Astrocyte of the cerebellum (primary cell): ENCODE results near the gene OR2C1.

ENCODE experiments used
- DNase-seq: peaks from one replicate; pipeline ENCODE4 v3.0.0-alpha.2; 2011; ENCODE audit warnings: low read depth
- H3K4me3 ChIP-seq: 2 replicates; pipeline ENCODE4 v1.5.1; 2011; ENCODE audit warnings: mild to moderate bottlenecking, low read depth, low read length, moderate library complexity
- in situ Hi-C: cut with HindIII; loops from 2 replicates; pipeline ENCODE4 v1.10.0; 2017; ENCODE audit warnings: low sequenced_read_pairs
- TF ChIP-seq, protein P1 (sequence below): IDR thresholded peaks from 2 replicates; pipeline ENCODE4 v1.5.1; 2012; ENCODE audit warnings: low read length, low read depth, moderate library complexity, mild to moderate bottlenecking; ENCODE audit errors: missing control alignments

OR2C1 gene

DNA sequence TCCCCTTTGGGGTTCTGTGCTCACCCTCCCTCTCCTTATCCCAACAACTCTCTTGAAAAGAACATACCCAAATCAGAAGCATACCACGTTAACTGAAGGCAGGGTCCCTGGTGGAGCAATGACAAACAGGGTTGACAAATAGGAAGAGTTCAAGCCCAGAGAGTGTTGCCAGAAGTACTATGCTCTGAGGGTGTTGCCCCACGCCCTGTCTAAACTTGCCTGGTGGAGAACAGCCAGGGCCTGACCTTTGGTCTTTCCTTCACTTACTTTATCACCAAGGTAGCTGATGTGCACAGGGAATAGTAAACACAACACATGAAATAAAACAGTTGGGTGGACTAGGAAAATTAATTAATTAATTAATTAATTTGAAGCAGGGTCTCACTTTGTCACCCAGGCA lies 27.0 kb upstream of the OR2C1 start:
- DNase-seq, result no peak
- in situ Hi-C loops, result no loop called here
- TF ChIP-seq, protein P1, sequence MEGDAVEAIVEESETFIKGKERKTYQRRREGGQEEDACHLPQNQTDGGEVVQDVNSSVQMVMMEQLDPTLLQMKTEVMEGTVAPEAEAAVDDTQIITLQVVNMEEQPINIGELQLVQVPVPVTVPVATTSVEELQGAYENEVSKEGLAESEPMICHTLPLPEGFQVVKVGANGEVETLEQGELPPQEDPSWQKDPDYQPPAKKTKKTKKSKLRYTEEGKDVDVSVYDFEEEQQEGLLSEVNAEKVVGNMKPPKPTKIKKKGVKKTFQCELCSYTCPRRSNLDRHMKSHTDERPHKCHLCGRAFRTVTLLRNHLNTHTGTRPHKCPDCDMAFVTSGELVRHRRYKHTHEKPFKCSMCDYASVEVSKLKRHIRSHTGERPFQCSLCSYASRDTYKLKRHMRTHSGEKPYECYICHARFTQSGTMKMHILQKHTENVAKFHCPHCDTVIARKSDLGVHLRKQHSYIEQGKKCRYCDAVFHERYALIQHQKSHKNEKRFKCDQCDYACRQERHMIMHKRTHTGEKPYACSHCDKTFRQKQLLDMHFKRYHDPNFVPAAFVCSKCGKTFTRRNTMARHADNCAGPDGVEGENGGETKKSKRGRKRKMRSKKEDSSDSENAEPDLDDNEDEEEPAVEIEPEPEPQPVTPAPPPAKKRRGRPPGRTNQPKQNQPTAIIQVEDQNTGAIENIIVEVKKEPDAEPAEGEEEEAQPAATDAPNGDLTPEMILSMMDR, result no peak
- H3K4me3 ChIP-seq, result no peak overlapping the region

DNA sequence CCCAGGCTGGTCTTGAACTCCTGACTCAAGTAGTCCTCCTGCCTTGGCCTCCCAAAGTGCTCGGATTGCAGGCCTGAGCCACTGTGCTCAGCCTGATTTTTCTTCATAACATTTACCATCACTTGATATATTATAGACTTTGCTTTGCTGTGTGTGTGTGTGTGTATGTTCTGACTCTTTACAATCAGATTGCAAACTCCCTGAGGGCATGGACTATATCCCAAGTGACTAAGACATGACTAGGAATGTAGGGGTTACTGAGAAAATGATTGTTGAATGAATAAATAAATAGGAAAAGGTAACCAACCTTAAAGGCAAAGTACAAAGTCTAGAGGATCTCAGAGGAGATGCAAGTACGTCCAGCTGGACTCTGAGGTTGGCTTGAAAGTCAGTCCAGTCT lies 9.6 kb upstream of the OR2C1 start:
- no peak for DNase-seq
- in situ Hi-C loops, result no loop called here
- H3K4me3 ChIP-seq, result no peak overlapping the region
- TF ChIP-seq, protein P1, result no peak

DNA sequence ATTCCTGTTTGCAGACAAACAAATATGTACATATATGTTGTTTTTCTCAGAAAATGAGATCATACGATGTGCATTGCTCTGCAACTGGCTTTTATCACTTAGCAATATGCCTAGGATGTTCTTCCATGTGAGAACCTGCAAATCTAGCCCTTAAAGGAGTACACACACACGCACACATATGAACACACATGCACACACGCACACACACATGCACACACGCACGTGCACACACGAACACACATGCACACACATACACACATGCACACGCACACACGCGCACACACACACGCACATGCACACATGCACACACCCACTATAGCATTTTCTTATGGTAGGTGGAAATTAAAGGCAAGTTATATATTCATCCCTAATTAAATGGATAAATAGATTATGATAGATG lies 8.1 kb upstream of the OR2C1 start:
- H3K4me3 ChIP-seq, result no peak overlapping the region
- in situ Hi-C loops, result no loop called here
- no peak for DNase-seq
- TF ChIP-seq, protein P1, result no peak

DNA sequence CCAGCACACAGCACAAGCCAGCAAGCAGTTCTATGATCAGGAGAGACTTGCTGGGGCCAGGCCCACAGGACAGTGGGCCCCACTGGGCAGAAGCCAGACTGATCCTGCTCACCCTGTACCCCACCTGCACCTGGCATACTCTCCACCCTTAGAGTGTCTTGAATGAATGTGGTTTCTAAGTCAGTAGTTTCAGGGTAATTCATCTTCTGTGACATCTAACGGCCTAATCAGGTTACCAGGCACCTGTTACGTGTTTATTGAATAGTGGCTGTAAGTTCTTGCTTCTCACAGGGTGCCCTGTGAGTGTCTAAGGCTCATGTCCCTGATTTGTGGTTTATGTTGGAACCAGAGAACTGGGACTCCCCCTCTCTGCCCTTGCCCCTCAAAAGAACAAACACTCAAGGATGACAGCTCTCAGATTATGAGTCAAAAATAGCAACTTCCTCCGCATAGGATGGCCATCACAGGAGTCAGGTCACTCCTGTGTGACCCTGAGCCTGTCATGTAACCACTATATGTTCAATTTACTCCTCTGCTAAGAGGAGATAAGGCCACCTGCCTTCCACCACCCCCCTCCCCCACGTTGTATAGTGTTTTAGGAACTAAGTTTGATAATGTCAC lies 7.0 kb upstream of the OR2C1 start:
- in situ Hi-C loops, result no loop called here
- TF ChIP-seq, protein P1, result no peak
- DNase-seq, result no peak
- H3K4me3 ChIP-seq, result no peak overlapping the region

DNA sequence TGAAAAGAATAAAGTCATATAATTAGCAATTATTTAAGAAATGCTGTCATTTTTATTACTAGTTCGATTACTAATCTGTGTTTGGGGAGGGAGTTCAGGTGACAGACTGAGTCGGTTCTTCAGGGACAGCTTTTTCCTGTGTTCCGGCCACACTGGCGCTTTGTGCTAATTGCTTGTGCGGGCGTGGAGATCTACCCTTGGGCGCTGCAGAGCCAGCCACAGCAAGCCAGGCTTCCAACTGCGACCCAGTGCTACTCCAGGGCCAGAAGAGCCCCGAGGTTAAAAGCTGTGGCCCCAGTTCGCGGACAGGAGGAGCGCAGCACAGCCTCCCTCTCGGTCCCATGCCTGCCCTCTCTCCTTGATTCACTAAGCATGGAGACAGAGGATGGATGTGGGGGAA lies 6.5 kb upstream of the OR2C1 start:
- H3K4me3 ChIP-seq, result no peak overlapping the region
- in situ Hi-C loops, result no loop called here
- TF ChIP-seq, protein P1, result no peak
- no peak for DNase-seq

DNA sequence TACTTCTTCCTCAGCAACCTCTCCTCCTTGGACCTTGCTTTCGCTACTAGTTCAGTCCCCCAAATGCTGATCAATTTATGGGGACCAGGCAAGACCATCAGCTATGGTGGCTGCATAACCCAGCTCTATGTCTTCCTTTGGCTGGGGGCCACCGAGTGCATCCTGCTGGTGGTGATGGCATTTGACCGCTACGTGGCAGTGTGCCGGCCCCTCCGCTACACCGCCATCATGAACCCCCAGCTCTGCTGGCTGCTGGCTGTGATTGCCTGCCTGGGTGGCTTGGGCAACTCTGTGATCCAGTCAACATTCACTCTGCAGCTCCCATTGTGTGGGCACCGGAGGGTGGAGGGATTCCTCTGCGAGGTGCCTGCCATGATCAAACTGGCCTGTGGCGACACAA lies 429 bp downstream of the OR2C1 start:
- H3K4me3 ChIP-seq, result no peak overlapping the region
- in situ Hi-C loops, result no loop called here
- TF ChIP-seq, protein P1, result no peak
- no peak for DNase-seq
